Endometrium (tissue), 2 donors: ENCODE measurements around the gene ZNF488.

Source experiments
- FAIRE-seq: peaks from 2 replicates; lab custom pipeline; 2012; peaks lifted over from hg19 to GRCh38; lab: Jason Lieb, UNC
- donor health status: control.
- donor health status: control.

Gene ZNF488

GRCh38 chr10:47329855-47330254 lies 54.2 kb downstream of the ZNF488 start:
- no peak for FAIRE-seq

- FAIRE-seq: no peak
These were observed 57.2 kb downstream of the ZNF488 start for GRCh38 chr10:47326927-47327330.

- FAIRE-seq: no peak
These were observed 57.7 kb downstream of the ZNF488 start for GRCh38 chr10:47326306-47326926.

- FAIRE-seq: no peak
These were observed 58.5 kb downstream of the ZNF488 start for GRCh38 chr10:47325303-47326291.

- FAIRE-seq: no peak
These were observed 60.3 kb downstream of the ZNF488 start for GRCh38 chr10:47323636-47324296.

GRCh38 chr10:47323087-47323486 lies 61.0 kb downstream of the ZNF488 start:
- no peak for FAIRE-seq

- FAIRE-seq: no peak
These were observed 61.6 kb downstream of the ZNF488 start, which contains the start of gene GDF2 for GRCh38 chr10:47322300-47323061. Gene GDF2 (plus strand): TSS chr10:47322454. CDS start chr10:47322669, 215 bp downstream.

GRCh38 chr10:47321521-47322195 lies 62.4 kb downstream of the ZNF488 start:
- FAIRE-seq: no peak

- FAIRE-seq: no peak
These were observed 63.3 kb downstream of the ZNF488 start for GRCh38 chr10:47320812-47321211.

GRCh38 chr10:47319784-47320183 lies 64.3 kb downstream of the ZNF488 start:
- FAIRE-seq: no peak

GRCh38 chr10:47318706-47319105 lies 65.4 kb downstream of the ZNF488 start:
- no peak for FAIRE-seq

- FAIRE-seq: no peak
These were observed 66.8 kb downstream of the ZNF488 start for GRCh38 chr10:47317251-47317650.

GRCh38 chr10:47316131-47316530 lies 68.0 kb downstream of the ZNF488 start:
- no peak for FAIRE-seq
